Measurements from ENCODE around the gene ABHD17B. TPM values are rescaled to one million over a fixed set of nuclear protein-coding genes. Genes with fewer than 3 reads are reported as not detected.
"Not testable (repeated sequence)": the region's sequence is repeated elsewhere in the genome, so short reads cannot be mapped to it uniquely, and the experiment has no call there.

Gene ABHD17B
- total RNA-seq, 1 donor from 2014 or later, result 24.5 TPM

- no peak for DNase-seq
Observed at GRCh38 chr9:71915495-71915894, 4.5 kb upstream of the ABHD17B start.

DNA sequence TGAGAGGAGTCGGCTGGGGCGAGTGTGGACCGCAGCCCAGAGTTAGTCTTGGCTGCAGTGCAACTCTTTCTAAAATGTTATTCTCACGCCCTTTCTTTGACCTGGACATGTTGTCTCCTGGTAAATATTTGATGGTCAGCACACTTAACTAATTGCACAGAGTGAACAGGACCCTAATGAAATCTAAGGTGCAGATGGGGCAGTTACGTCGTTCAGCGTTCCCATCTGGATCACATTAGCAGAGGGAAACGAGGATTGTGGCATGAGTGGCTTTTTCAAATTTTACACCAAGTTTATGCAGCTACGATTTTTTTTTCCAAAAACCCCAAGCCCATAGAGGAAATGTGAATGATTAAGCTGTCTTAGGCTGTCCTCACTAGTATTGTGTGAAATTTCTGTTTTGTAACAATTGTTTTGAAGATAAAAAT, 929 bp upstream of the ABHD17B start:
- peak; percentile 51 for DNase-seq

DNA sequence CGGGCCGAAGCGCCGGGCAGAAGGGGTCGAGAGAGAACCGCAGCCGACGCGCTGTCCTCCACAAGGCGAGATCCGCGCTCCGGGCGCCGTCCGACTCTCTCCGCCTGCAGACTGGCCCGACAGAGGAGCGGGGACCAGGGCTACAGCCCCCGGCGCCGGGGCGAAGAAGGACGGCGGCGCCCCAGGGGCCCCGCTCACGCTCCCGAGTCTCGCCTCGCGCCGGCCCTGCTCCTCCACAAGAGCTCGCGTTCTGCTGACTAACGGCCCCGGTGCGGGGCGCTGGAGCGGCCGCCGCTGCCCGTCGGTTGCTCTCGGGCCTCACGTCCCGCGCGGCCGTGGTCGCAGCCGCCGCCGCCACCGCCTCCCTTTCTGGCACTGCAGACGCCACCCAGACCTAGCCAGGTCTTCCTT, 338 bp downstream of the ABHD17B start:
- DNase-seq, result no peak

DNA sequence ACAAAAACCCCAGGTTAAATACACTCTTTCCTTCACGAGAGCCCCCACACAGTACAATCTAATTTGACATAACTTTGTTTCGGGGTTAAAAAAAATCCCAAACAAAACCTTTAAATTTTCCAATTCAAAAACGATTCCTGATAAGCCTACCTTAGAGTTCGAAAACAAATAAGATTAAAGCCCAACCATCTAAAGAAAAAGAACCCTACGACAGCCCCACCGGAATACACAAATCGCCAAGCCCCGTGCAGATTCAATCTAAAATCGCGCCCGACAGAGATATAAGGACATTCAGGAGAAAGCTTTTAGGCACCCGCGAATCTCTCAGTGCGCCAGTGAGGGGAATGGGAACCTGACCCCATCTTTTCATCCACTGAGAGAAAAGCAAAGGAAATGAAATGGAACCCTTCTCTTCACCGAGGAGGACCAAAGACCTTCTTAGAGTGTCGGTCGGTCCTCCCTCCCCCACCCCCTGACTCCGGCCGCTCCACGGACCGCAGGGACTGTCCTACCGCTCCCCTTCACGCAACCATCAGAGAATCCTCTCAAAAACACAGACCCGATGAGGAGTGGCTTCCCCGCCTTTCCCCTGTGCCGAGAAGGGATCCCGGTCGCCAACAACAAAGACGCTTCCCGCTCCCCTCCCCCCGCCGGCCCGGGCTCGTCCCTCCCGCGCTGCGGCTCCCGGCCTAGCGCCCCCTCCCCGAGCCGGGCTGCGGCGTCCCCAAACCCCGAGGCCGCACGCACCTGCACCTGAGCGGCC, 925 bp downstream of the ABHD17B start:
- DNase-seq, result peak; percentile 12

DNA sequence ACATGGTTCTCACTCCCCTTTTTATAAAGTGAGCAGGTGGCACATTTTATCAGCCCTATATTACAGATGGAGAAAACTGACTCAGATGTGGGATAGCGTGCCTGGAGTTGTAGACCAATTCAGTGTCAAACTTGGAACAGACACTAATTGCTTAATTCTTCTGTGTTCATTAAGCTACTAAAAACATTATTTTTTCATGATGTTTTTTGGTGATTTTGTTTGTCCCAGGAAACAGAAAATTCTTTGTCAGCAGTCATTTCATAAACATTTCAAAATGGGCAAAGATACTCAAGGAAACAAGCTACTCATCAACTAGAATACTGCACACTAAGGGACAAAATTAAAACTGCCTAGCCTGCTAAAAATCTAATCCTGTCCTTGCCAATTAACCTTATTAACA, 2.2 kb downstream of the ABHD17B start:
- DNase-seq, result no peak

DNA sequence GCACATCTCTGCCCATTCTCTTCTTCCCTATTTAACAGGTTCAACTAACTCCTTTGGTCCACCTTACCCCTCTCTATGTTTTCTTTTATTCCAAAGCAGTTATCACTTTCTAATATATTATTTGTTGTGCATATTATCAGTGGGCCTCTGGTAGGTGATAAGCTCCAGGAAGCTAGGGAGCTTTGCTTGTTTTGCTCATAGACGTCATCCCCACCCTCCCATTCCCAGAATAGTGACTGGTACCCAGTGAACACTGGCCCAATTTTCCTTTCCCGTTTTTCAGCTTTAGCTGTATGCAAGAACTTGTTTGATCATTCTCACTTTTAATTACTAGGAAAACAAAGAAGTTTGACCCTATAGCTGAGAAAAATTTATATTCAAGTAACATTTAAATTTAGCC, 6.9 kb downstream of the ABHD17B start:
- no peak for DNase-seq

DNA sequence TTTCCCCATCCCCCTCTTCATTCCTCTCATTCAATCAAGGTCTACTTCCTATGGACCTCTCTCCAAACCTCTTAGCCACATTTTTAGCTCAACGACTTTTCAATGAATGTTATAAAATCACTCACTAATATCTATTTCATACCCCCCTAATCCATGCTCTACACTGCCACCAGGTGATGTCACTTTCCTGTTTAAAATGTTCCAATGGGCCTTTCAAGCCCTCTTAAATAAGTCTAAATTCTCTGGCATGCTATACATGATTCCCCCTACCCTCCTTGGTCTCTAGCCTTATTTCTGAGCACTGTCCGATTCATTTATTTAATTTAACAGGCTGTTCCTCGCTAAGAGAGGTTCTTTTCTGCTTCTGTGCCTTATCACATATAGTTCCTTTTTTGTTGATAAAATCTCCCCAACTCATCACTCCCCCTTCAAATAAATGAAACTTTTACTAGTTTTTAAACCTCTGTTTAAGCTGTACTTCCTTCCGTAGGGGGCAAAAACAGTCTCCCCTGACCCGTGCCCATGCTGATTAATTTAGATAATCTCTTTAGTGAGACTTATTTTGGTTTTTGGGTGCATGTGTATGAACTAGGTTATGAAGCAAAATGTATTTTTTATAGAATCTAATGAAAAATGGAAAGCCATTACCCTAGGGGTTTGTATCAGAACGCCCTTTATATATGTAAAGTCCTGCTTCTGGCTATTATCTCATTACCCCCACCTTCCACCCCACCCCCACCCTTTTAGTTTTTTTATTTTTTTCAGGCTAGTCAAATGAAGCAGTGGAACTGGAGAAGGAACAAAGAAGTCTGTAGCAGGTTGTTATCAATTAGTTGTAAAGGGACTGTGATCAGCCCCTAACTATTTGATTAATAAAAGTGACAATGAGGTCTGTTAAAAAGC, 9.0 kb downstream of the ABHD17B start:
- DNase-seq, result no peak

- DNase-seq, result not testable (repeated sequence)
Observed at GRCh38 chr9:71898756-71899155, 12.2 kb downstream of the ABHD17B start.

DNA sequence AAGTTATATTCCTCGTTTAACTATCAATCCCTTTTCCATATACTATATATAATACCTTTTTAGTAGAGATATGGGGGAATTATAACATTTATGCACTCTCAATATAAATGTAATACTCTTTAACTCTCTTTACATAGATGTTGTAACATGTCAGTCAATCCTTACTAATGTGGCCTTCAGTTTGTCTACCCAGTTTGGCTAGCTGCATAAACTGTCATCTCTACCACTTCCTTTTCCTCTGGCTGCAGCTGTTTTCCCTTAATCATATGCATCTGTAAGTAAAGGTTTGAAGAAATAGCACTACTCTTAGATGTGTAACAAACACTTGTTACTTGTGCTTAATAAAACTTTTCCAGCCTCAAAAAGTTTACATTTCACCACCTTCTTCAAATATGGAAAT, 13.4 kb downstream of the ABHD17B start:
- DNase-seq, result no peak

DNA sequence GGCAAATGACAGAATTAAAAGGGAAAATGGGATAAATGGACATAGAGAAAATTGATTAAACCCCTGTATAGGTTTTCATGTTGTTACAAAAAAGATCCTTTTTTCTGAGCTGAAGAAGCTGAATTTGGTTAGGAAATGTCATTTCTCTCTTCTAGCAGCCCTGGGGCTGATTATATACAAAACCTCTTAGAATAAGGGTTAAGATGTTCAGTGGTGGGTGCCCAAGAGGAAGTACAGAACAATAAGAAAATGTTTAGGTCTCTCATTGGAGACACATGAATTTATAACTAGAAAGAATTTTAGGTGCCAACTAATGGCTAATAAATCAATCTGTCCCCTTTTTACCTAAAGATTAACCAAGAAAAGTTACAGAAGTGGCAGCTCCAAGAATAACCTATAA, 14.2 kb downstream of the ABHD17B start:
- DNase-seq, result no peak

DNA sequence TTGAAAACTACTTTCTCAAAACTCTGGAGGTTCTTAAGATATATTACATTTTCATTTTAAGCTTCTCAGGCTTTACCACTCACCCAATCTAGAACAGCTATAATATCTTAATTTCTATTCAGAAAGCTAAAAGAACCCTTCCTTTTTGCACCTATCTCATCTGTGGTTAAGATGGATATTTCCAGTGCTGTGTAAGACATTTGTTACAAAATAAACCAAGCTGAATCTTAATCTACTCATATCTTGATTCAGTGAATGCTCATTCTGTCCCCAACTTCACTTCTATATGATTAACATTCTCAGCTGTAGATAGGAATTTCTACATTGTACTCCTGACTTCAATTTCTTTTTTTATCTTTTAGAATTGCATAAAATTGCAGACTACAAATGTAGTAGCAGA, 15.0 kb downstream of the ABHD17B start:
- no peak for DNase-seq

DNA sequence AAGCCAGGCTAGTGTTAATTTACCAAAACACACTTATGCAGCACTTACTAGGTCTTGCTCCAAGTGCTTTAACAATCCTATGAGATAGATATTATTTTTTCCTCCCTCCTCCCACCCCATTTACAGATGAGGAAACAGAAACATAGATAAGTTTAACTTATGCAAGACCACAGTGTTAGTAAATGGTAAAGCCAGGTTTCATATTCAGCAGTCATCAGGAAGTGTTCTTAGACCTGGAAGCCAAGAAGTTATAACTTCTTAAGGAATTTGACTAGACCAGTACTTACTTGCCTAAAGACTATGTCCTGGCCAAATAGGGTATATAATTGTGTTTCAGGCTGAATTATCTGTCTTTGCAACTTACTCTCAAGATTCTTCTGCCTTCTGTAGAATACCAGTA, 15.9 kb downstream of the ABHD17B start:
- DNase-seq, result no peak

DNA sequence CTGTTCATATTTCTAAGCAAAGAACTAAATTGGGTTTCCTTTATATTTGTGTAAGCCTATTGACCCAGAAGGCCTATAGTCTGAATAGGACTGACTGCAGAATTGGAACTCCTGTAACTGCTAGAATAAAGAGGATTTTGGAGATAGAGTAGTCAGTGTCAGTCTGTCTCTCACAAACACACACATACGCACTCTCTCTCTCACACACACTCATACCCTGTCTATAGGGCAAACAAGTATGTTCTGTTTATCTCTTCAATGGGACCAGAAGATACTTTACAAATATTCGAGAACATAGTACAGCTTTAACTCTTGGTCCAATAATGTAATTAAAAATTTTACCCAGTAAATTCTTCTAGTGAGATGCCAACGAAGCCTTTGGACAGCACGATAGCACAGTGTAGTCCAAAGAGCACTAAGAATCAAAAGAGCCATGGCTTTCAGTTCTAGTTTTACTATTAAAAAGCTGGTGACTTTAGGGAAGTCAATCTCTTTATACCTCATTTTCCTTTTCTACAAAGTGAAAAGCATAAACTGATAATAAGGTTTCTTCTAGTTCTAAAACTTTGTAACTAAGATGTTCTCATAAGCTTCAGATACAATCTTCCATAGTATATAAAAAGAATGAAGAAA, 19.3 kb downstream of the ABHD17B start:
- no peak for DNase-seq

- no peak for DNase-seq
Observed at GRCh38 chr9:71890042-71890679, 20.8 kb downstream of the ABHD17B start.

DNA sequence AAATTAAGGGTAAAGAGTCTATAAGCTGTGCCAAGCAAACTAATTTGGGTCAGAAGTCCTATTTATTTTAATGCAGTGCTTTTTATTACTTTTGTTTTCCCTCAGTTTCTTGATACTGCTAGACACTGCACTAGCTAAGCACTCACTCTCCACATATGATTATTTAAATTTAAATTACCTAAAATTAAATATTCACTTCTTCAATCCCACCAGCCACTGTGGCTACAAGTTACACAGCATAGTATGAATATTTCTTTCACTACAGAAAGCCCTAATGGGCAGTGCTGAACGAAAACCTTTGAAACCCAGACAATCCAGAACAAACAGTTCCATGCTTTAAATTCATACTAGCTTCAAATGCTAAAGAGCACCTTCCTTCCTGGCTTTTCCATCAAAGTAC, 23.6 kb downstream of the ABHD17B start:
- no peak for DNase-seq

DNA sequence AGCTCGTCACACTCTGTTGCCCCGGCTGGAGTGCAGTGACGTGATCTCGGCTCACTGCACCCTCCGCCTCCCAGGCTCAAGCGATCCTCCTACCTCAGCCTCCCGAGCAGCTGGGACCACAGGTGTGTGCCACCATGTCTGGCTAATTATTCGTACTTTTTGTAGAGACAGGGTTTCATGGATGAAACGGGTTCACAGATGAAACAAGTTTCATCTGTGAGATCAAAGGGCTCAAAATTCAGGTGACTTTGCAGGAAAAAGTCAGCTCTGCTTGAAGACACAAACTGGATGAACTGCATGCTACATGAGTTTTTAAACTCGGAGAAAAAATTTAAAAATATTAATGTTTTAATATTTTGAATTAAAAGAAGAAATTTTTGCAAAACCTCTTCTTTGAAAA, 24.5 kb downstream of the ABHD17B start:
- DNase-seq, result no peak

GRCh38 chr9:71886015-71886414, 25.0 kb downstream of the ABHD17B start:
- no peak for DNase-seq

DNA sequence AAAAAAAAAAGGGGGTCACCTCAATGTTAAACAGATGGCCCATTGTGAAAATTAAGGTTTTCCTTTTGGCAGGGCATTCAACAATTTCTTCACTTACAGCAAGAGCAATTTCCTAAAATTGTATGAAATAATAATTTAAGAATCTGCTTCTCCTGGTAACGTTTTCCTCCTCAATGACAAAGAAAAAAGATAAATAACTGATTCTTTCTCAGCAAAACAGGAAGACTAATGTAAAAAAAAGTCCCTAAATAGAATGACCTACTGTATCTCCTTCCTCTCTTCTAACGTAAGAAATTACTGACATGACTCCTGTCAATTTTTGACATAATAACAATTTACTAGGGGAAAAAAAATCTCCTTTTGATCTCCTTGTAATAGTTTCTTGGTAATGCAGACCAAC, 25.5 kb downstream of the ABHD17B start:
- DNase-seq, result no peak

- no peak for DNase-seq
Observed at GRCh38 chr9:71884005-71884404, 27.0 kb downstream of the ABHD17B start.

GRCh38 chr9:71879644-71880174, 31.3 kb downstream of the ABHD17B start:
- no peak for DNase-seq

DNA sequence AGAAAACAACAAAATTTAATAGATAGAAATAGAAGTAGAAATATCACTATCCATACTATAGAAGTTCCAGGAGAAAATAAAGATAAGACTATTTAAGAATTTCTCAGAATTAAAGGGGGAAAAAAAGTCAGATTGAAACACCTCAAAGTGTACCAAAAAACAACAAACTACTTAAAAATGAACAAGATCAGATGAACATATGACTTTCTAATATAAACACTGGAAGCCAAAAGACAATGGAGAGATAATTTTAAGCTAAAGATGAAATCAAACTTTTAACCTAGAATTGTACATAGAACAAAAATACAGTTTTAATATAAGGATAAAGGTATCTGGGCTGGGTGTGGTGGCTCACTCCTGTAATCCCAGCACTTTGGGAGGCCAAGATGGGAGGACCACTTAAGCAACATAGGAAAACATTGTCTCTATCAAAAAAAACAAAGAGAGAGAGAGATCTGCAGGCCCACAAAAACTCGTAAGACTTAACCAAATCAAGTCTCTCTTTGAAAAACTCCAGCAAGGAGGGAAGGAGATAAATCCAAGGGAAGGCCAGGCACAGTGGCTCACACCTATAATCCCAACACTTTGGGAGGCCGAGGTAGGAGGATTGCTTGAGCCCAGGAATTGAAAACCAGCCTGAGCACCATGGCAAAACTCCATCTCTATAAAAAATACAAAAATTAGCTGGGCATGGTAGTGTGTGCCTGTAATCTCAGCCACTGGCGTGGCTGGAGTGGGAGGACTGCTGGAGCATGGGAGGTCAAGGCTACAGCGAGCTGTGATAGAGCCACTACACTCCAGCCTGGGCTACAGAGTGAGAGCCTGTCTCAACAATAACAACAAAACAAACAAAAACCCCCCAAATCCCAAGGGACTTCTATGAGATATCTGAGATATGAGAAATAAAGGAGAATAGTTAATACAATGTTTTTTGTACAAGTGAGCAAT, 32.4 kb downstream of the ABHD17B start:
- no peak for DNase-seq

Measured in skin of body (tissue), 2 donors.